BE2C (cell line): ENCODE data around the gene DSCAM.

Source experiments
- DNase-seq: peaks from one replicate; pipeline ENCODE4 v3.0.0-alpha.2; 2020
- H3K27me3 ChIP-seq: fragments of 250-450 bp; sonication (Bioruptor Pico); 2 replicates; pipeline ENCODE4 v1.5.1; 2020; ENCODE audit warnings: mild to moderate bottlenecking
- H3K36me3 ChIP-seq: fragments of 250-450 bp; sonication (Bioruptor Pico); 2 replicates; pipeline ENCODE4 v1.5.1; 2020; ENCODE audit warnings: mild to moderate bottlenecking
- H3K4me1 ChIP-seq: fragments of 250-450 bp; sonication (Bioruptor Pico); 2 replicates; pipeline ENCODE4 v1.5.1; 2020
- H3K4me3 ChIP-seq: 2 replicates; pipeline ENCODE4 v1.5.1; 2011; ENCODE audit warnings: low read depth, low read length
- H3K9me3 ChIP-seq: fragments of 250-450 bp; sonication (Bioruptor Pico); 2 replicates; pipeline ENCODE4 v1.5.1; 2020
- TF ChIP-seq, protein P1 (sequence below): IDR thresholded peaks from 2 replicates; pipeline ENCODE4 v1.5.1; 2012; ENCODE audit warnings: mild to moderate bottlenecking, low read depth, low read length

Gene DSCAM

DNA sequence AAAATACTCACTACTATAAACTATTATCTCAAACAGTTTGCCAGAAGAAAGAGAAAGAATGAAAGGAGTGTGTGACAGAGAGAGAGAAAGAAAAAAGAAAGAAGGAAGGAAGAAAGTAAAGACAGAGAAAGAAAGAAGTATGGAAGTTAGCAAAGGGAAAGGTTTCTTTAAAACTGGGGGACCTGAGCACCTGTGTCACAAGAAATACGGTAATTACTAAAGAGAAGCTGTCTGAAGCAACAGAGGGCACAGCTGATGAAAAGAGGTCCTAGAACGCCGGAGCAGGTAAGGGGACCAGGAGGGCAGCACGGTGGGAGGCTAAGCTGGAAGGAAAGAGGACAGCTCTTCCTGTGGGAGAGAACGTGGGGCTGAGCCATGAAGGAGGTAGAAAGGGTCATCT is 163.6 kb downstream of the DSCAM start:
- no peak for DNase-seq
- no peak overlapping the region for H3K4me3 ChIP-seq
- H3K36me3 ChIP-seq = no peaks in the 10 kb centered on the region
- H3K9me3 ChIP-seq = no peaks in the 10 kb centered on the region
- TF ChIP-seq, protein P1, sequence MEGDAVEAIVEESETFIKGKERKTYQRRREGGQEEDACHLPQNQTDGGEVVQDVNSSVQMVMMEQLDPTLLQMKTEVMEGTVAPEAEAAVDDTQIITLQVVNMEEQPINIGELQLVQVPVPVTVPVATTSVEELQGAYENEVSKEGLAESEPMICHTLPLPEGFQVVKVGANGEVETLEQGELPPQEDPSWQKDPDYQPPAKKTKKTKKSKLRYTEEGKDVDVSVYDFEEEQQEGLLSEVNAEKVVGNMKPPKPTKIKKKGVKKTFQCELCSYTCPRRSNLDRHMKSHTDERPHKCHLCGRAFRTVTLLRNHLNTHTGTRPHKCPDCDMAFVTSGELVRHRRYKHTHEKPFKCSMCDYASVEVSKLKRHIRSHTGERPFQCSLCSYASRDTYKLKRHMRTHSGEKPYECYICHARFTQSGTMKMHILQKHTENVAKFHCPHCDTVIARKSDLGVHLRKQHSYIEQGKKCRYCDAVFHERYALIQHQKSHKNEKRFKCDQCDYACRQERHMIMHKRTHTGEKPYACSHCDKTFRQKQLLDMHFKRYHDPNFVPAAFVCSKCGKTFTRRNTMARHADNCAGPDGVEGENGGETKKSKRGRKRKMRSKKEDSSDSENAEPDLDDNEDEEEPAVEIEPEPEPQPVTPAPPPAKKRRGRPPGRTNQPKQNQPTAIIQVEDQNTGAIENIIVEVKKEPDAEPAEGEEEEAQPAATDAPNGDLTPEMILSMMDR = no peak
- no peaks in the 10 kb centered on the region for H3K4me1 ChIP-seq
- no peaks in the 10 kb centered on the region for H3K27me3 ChIP-seq

DNA sequence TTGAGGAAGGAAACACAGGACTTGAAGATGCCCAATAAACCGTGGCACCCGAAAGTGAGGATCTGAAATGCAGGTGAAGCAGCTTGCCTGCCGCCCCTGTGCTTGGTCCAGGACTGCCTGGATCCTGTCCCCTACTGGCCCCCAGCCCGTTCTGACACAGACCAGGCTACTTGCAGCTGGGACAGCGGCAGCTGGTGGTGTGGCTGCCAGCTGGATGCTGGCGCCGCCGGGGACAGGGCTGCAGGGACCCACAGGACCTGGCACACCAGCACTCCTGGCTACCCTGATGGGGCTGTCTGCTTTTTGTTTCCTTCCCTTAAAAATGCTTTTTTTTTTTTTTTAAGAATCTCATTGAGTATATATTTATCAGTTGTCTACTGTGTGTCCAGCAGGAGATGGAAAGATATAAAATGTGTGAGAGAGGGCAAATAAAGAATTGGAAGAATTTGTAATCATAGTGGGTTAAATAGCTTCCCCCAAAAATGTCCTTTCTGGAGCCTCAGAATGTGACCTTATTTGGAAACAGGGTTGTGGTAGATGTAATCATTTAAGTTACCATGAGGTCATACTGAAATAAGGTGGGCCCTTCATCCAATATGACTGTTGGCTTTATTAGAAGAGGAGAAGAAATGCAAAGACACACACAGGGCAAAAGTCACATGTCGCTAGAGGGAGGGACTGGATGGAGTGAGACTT is 165.6 kb downstream of the DSCAM start:
- Histone ChIP-seq H3K36me3 (no peaks in the 10 kb centered on the region), H3K9me3 (no peaks in the 10 kb centered on the region), H3K27me3 (no peaks in the 10 kb centered on the region), H3K4me3 (no peak overlapping the region), H3K4me1 (no peaks in the 10 kb centered on the region)
- TF ChIP-seq, protein P1 = no peak
- no peak for DNase-seq

DNA sequence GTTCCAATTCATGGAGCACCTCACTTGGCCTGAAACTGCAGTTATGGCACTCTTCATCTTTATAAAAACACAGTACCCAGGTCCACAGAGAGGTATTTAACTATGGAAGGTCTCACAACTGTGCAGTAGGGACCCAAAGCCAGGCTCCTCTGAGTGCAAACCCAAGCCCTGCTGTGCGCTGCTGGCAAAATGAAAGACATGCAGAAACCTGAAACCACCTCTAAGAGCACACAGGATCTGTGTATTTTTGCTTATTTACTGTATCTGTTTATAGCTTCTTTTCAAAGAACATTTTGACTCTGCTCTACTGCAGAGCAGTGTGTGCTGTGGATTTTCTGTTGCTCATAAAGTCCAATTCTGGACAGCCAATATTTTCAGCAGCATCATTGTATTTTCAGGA is 166.6 kb downstream of the DSCAM start:
- Histone ChIP-seq H3K9me3 (no peaks in the 10 kb centered on the region), H3K4me1 (no peaks in the 10 kb centered on the region), H3K27me3 (no peaks in the 10 kb centered on the region), H3K36me3 (no peaks in the 10 kb centered on the region), H3K4me3 (no peak overlapping the region)
- TF ChIP-seq, protein P1 = no peak
- no peak for DNase-seq

DNA sequence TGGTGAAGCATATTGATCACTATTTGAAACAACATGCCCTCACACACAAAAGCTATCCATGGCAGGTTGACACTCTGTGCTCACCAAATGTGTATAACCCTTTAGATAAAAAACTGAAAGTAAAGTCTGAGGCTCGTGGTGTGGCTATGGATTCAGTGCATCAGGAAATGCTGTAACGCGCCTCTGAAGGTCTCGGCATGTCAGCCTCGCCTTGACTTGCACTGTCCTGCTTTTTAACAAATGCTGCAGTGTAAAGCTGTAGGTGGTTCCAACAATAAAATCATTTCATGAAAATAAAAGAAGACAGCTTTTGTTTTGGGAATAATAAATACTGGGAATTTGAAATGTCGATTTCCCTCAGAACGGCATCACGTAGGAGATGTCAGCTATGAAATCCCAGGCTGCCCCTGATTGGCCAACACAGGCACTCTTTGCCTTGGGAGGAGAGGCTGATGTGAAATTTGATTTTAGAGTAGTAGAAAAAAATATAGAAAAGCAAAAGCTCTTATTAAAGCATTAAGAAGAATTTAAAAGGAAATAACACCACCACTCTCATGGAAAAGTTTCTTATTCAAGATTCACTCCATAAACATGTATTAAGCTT is 168.2 kb downstream of the DSCAM start:
- Histone ChIP-seq H3K36me3 (no peaks in the 10 kb centered on the region), H3K4me3 (no peak overlapping the region), H3K9me3 (no peaks in the 10 kb centered on the region), H3K27me3 (no peaks in the 10 kb centered on the region), H3K4me1 (no peaks in the 10 kb centered on the region)
- TF ChIP-seq, protein P1 = no peak
- no peak for DNase-seq

DNA sequence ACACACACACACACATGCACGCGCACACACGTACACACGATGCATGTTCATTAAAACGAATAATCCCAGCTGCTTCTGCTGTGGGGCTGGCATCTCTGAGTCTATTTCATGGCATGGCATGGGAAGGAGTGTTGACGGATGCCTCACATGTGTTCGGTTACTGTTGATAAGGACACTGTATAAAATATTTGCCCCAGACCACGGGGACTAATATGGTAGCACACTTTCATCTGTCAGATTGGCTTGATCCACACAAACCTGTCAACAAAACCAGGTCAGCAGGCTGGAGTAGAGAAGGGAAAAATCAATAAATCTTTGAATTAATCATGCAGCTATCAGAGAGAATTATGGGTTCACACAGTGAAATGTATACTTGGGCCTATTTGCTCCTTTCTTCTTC is 171.9 kb downstream of the DSCAM start:
- no peaks in the 10 kb centered on the region for H3K9me3 ChIP-seq
- H3K4me1 ChIP-seq = no peaks in the 10 kb centered on the region
- DNase-seq = no peak
- no peak overlapping the region for H3K4me3 ChIP-seq
- H3K27me3 ChIP-seq = no peaks in the 10 kb centered on the region
- H3K36me3 ChIP-seq = no peaks in the 10 kb centered on the region
- TF ChIP-seq, protein P1 = no peak

DNA sequence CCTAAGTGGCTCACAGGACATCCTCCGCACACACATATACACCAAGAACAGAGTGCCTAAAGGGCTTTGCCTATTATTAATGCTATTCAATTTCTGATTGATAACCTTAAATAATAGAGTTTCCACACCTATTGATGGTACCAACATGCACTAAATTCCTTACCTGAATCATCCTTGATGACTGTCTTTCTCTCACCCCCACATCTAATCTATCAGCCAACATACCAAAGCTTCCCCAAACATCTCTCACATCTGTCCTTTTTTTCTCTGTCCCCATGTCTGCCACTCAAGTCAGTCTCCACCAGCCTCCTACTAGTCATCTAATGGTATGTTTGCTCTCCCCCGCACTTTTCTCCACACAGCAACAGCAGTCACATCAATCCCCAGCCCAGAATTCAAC is 174.4 kb downstream of the DSCAM start:
- no peak for DNase-seq
- H3K27me3 ChIP-seq = no peaks in the 10 kb centered on the region
- H3K9me3 ChIP-seq = no peaks in the 10 kb centered on the region
- no peaks in the 10 kb centered on the region for H3K4me1 ChIP-seq
- no peaks in the 10 kb centered on the region for H3K36me3 ChIP-seq
- TF ChIP-seq, protein P1 = no peak
- no peak overlapping the region for H3K4me3 ChIP-seq
